Left lung (tissue), 10 donors: ENCODE data around the gene LCOR. TPM values are rescaled to one million over a fixed set of nuclear protein-coding genes. Genes with fewer than 3 reads are reported as not detected.

ENCODE experiments used
- ATAC-seq: fragments of 200-7000 bp; cut with Tn5 transposase; one replicate; pipeline ENCODE4 v1.9.1; 2020; ENCODE audit warnings: moderate library complexity
- DNase-seq, 4 donors: peaks; one replicate each; pipeline ENCODE4 v3.0.0-alpha.2; 2013 to 2020
- H3K27ac ChIP-seq, 2 donors: fragments of 200-600 bp; sonication (generic) in 1 of 2; one replicate each; pipeline versions ENCODE4 v1.5.0 to v1.8.0; 2020 to 2021
- H3K27me3 ChIP-seq, 2 donors: fragments of 200-600 bp; sonication (generic) in 1 of 2; one replicate each; pipeline versions ENCODE4 v1.5.0 to v1.8.0; 2020 to 2021
- H3K36me3 ChIP-seq, 2 donors: fragments of 200-600 bp; sonication (generic) in 1 of 2; one replicate each; pipeline versions ENCODE4 v1.5.0 to v1.8.0; 2020 to 2021
- H3K4me1 ChIP-seq, 2 donors: fragments of 200-600 bp; one replicate each; pipeline ENCODE4 v1.8.0; 2021
- H3K4me3 ChIP-seq, 2 donors: fragments of 200-600 bp; sonication (generic) in 1 of 2; one replicate each; pipeline versions ENCODE4 v1.5.0 to v1.8.0; 2020 to 2021; ENCODE audit warnings: mild to moderate bottlenecking in 1 of 2
- H3K9me3 ChIP-seq, 2 donors: fragments of 200-600 bp; sonication (generic) in 1 of 2; one replicate each; pipeline versions ENCODE4 v1.5.0 to v1.8.0; 2020 to 2021
- CTCF ChIP-seq, 2 donors: fragments of 200-600 bp; sonication (generic) in 1 of 2; IDR thresholded peaks; one replicate each; pipeline versions ENCODE4 v1.5.0 to v1.8.0; 2021; ENCODE audit warnings: antibody characterized with exemption in 2 of 2
- intact Hi-C, 2 donors: fragments of 100-400 bp; cut with DNase I; formaldehyde crosslinking; loops; one replicate each; pipeline versions ENCODE4 v1.11.2 to v1.14.2; 2022
- polyA plus RNA-seq, 6 donors: library from polyadenylated mRNA; unstranded; fragments of 120-200 nt; gene quantifications; one replicate each; pipeline ENCODE4 v1.2.1, GENCODE V29; 2013; ENCODE audit not compliant: insufficient read length in 6 of 6
- total RNA-seq, 2 donors: library from RNA; stranded (reverse); fragmentation: NEBNext Ultra II Directional; extraction: Animal tissue kit (Norgen Biotek cat#: 25700); gene quantifications; one replicate each; pipeline ENCODE4 v1.2.1, GENCODE V29; 2021
- donor health status: DM: no; HTN: yes; CAD: no.
- donor health status: DM: no; HTN: no; CAD: no.

LCOR gene
- total and polyA plus RNA-seq, 8 donors = 20.8 to 29.6 (median 22.9) TPM

- H3K4me1 ChIP-seq = peaks cover 0 to 44% of the 10 kb centered on the region in 2 donors
- no peaks in the 10 kb centered on the region for H3K27me3 ChIP-seq
- no peaks in the 10 kb centered on the region for H3K36me3 ChIP-seq
- intact Hi-C loops = no loop called here
- H3K4me3 ChIP-seq = peak overlapping the region; percentile 46 to 72
- no peak for ATAC-seq
- DNase-seq = no peak
- no peaks in the 10 kb centered on the region for H3K9me3 ChIP-seq
- peak overlapping the region; percentile 93 to 95 for H3K27ac ChIP-seq
- TF ChIP-seq CTCF (IDR thresholded peaks at IDR 0.05) = no peak
Observed at GRCh38 chr10:96831200-96831866, 765 bp upstream of the LCOR start.

GRCh38 chr10:96832721-96833219 lies 672 bp downstream of the LCOR start:
- Histone ChIP-seq H3K27ac (peak overlapping the region; percentile 93 to 95), H3K27me3 (no peaks in the 10 kb centered on the region), H3K9me3 (no peaks in the 10 kb centered on the region), H3K4me1 (peaks cover 0 to 58% of the 10 kb centered on the region in 2 donors), H3K4me3 (peak overlapping the region; percentile 72 to 81), H3K36me3 (peaks cover 0 to 4% of the 10 kb centered on the region in 2 donors)
- ATAC-seq (peak; percentile 81), DNase-seq (peak; percentile 85 to 96 (median 90))
- TF ChIP-seq CTCF (IDR thresholded peaks at IDR 0.05) = no peak
- intact Hi-C loops = no loop called here

GRCh38 chr10:96833220-96834001 lies 1.3 kb downstream of the LCOR start:
- Histone ChIP-seq H3K9me3 (no peaks in the 10 kb centered on the region), H3K27me3 (no peaks in the 10 kb centered on the region), H3K4me1 (peaks cover 0 to 58% of the 10 kb centered on the region in 2 donors), H3K27ac (peak overlapping the region; percentile 93 to 95), H3K4me3 (peak overlapping the region; percentile 72 to 81), H3K36me3 (peaks cover 0 to 4% of the 10 kb centered on the region in 2 donors)
- DNase-seq (peak in 3 of 4 donors; percentile 18 to 85 (median 37)), ATAC-seq (peak; percentile 7)
- TF ChIP-seq CTCF (IDR thresholded peaks at IDR 0.05) = no peak
- intact Hi-C loops = no loop called here

GRCh38 chr10:96834120-96834519 lies 2.0 kb downstream of the LCOR start:
- no peak for TF ChIP-seq CTCF (IDR thresholded peaks at IDR 0.05)

GRCh38 chr10:96835899-96836298 lies 3.8 kb downstream of the LCOR start:
- Histone ChIP-seq H3K27me3 (no peaks in the 10 kb centered on the region), H3K36me3 (peaks cover 0 to 4% of the 10 kb centered on the region in 2 donors), H3K4me1 (peaks cover 0 to 68% of the 10 kb centered on the region in 2 donors), H3K4me3 (no peak overlapping the region), H3K9me3 (no peaks in the 10 kb centered on the region), H3K27ac (no peak overlapping the region)
- no peak for TF ChIP-seq CTCF (IDR thresholded peaks at IDR 0.05)
- DNase-seq = no peak
- intact Hi-C loops = no loop called here
- no peak for ATAC-seq

More at GRCh38 chr10:96834120-96834519, 2.0 kb downstream of the LCOR start:
- Histone ChIP-seq H3K27me3 (no peaks in the 10 kb centered on the region), H3K4me3 (peak overlapping the region; percentile 72 to 81), H3K36me3 (peaks cover 0 to 4% of the 10 kb centered on the region in 2 donors), H3K27ac (no peak overlapping the region), H3K4me1 (peaks cover 0 to 58% of the 10 kb centered on the region in 2 donors), H3K9me3 (no peaks in the 10 kb centered on the region)
- DNase-seq (no peak), ATAC-seq (no peak)
- intact Hi-C loops = no loop called here
